ENCODE measurements around the gene MUC2.

MUC2 gene

DNA sequence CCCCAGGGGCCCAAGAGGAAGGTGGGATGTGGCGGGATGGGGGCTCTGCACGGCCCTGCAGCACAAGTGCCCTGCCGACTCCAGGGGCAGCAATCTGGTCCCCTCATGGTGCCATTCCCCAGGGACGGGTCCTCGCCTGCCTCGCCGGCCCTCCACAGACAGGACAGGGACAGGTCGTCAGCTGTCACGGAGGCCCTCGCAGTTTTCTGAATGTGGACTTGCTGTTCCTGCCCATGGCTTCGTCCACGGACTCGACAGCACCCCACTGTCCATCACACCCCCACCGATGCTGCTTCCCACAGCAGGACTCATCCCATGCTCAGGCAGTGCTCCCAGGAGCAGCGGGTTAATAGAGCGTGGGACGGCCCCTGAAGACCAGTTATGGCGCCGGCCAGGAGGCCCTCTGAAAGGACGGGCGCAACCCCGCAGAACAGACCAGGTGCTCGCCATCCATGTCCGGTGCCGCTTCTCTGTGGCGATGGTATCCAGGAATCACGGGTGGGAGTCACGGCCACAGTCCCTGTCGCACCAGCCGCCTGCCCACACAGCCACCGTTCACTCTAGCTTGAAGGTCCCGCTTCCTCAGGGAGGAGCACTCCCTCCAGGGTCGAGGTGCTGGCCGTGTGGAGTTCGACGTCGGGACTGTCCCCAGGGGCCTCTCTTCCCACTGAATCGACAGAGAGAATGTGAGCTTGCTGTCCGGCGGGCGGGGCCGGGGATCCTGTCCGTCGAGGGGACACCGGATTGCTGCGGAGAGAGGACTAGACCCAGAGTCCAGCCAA is 18.5 kb upstream of the MUC2 start:
- TF ChIP-seq Cebpa-rat (IDR thresholded peaks at IDR 0.05) = no peak
- no peaks in the 10 kb centered on the region for H3K36me3 ChIP-seq
- no peaks in the 10 kb centered on the region for H4K20me1 ChIP-seq
- H3K27me3 ChIP-seq = no peaks in the 10 kb centered on the region
- peaks cover 59% of the 10 kb centered on the region for H3K4me1 ChIP-seq
- no peak overlapping the region for H3K4me3 ChIP-seq
- peak overlapping the region; percentile 91 for H3K4me2 ChIP-seq
- no peak overlapping the region for H3K9ac ChIP-seq
- H3K9me3 ChIP-seq = no peaks in the 10 kb centered on the region
- H3K27ac ChIP-seq = no peak overlapping the region

DNA sequence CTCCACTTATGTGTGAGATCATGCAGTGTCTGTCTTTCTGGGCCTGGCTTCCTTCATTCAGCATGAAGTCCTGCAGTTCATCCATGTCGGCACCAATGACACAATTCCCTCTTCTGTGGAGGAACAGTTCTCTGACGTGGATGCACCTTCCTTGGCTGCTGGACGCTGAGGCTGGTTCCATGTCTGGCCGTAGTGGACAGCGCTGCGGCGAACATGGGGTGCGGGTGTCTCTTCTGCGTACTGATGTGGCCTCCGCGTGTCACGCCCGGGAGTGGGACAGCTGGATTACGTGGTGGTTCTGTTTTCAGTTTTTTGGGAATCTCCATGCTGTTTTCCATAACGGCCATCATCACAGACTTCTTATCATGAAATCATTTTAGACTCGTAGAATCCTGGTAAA is 16.9 kb upstream of the MUC2 start:
- Histone ChIP-seq H3K4me2 (no peak overlapping the region), H3K27ac (no peak overlapping the region), H3K9me3 (peaks cover 7% of the 10 kb centered on the region), H4K20me1 (no peaks in the 10 kb centered on the region), H3K4me3 (no peak overlapping the region), H3K36me3 (no peaks in the 10 kb centered on the region), H3K27me3 (no peaks in the 10 kb centered on the region), H3K4me1 (peaks cover 50% of the 10 kb centered on the region), H3K9ac (no peak overlapping the region)
- no peak for TF ChIP-seq Cebpa-rat (IDR thresholded peaks at IDR 0.05)

DNA sequence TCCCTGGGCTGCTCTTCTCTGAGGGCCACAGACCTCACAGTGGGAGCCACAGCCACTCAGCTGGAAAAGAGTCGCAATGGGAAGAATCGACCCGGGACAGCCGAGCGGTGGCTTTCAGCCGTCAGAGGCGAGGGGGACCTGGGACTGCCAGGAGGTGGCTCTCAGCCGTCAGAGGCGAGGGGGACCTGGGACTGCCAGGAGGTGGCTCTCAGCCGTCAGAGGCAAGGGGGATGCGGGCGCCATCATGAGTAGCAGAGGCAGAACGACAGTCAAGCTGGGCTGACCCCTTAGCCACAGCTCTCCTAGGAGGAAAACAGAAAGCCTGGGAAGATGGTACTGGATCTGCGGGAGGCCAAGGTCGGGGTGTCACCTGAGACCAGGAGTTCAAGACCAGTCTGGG is 14.9 kb upstream of the MUC2 start:
- Histone ChIP-seq H3K9ac (no peak overlapping the region), H3K27me3 (no peaks in the 10 kb centered on the region), H3K4me2 (no peak overlapping the region)

DNA sequence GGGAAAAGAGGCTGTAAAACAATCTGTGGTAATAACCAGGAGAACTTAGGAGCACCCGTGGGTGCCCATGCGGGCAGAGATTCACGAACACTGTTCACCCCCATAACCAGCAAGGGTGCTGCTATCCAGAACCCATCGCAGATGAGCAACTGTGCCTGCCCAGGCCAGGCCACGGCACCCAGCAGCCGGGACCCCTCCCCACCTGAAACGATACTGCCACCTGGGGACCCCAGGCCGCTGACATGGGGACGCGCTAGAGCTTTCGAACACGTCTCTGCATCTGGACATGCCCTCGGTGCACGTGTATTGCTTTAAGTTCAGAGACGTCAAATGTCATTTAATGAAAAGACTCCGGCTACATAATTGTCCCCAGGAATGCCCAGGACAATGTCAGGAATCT is 14.3 kb upstream of the MUC2 start:
- Histone ChIP-seq H4K20me1 (no peaks in the 10 kb centered on the region), H3K9me3 (peaks cover 7% of the 10 kb centered on the region), H3K4me1 (peaks cover 44% of the 10 kb centered on the region), H3K4me2 (no peak overlapping the region), H3K36me3 (no peaks in the 10 kb centered on the region), H3K4me3 (no peak overlapping the region), H3K27me3 (no peaks in the 10 kb centered on the region), H3K27ac (no peak overlapping the region), H3K9ac (no peak overlapping the region)
- TF ChIP-seq Cebpa-rat (IDR thresholded peaks at IDR 0.05) = no peak

More for the DNA sequence above, 14.9 kb upstream of the MUC2 start:
- Histone ChIP-seq H4K20me1 (no peaks in the 10 kb centered on the region), H3K4me1 (peaks cover 50% of the 10 kb centered on the region), H3K36me3 (no peaks in the 10 kb centered on the region), H3K27ac (no peak overlapping the region), H3K4me3 (no peak overlapping the region), H3K9me3 (peaks cover 7% of the 10 kb centered on the region)
- TF ChIP-seq Cebpa-rat (IDR thresholded peaks at IDR 0.05) = no peak

DNA sequence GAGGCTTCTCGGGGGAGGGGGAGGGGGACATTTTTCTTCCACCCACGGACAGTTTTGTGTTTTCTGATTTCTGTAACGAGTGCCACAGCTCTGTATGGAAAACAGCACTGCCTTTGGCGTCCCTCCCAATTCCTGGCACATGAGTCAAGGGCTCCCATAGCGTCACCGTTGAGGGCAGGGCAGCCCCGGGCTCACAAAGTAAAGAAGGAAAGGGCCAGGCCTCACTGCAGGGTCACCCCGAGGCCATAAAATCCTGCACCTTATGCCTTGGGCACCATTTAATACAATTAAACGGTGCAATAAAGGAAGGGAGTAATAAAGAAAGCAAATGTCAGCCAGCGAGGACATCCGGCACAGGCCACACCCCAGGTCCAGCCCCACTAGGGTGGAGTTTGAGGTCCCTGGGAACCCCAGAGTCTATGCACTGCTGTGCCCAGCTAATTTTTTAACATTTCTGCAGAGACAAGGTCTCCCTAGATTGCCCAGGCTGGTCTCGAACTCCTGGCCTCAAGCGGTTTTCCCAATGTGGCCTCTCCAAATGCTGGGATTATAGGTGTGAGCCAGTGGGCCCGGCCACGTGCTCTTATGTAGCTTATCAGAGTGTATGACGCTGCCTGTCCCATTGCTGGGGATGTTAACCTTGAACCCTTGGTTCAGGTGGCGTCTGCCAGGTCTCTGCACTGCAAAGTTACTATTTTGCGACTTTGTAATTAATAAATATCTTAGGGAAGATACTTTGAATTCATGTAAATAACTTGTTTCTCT is 13.6 kb upstream of the MUC2 start:
- H3K4me1 ChIP-seq = peaks cover 38% of the 10 kb centered on the region
- no peak overlapping the region for H3K27ac ChIP-seq
- peaks cover 7% of the 10 kb centered on the region for H3K9me3 ChIP-seq
- H3K4me3 ChIP-seq = no peak overlapping the region
- H4K20me1 ChIP-seq = no peaks in the 10 kb centered on the region
- H3K9ac ChIP-seq = no peak overlapping the region
- H3K27me3 ChIP-seq = no peaks in the 10 kb centered on the region
- no peaks in the 10 kb centered on the region for H3K36me3 ChIP-seq
- no peak overlapping the region for H3K4me2 ChIP-seq
- no peak for TF ChIP-seq Cebpa-rat (IDR thresholded peaks at IDR 0.05)

DNA sequence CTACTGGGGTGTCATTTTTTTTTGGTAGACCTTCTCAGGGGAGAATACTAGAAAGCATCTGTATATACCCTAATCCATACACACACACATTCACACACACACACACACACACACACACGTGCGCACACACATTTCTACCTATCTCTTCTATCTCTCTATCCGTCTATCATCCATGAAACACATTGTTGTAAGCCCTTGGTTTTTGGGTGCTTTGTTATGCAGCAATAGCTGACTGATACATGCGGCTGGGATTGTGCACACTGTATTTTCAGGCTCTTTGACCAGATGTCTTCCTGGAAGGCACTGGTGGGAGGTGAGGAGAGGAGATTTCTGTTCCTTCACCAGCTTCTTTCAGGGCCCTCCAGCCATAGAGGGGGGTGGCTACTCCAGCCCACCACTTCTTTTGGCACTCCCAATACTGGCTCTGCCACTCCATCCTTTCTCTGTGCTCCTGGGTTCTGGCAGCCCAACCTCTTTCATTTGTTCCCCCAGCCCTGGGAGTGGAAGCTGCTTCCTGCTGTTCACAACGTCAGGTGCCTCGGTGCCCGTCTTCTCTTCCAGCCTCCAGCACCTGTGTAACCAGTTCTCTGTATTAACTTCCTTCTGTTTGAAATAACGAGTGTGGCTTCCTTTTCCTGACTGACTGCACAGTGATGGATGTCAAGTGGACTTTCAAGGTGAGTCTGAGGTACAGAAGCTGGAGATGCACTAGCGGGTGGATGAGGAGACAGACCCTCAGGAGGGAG is 12.4 kb upstream of the MUC2 start:
- TF ChIP-seq Cebpa-rat (IDR thresholded peaks at IDR 0.05) = no peak
- H3K9ac ChIP-seq = no peak overlapping the region
- no peak overlapping the region for H3K4me3 ChIP-seq
- no peaks in the 10 kb centered on the region for H3K36me3 ChIP-seq
- no peak overlapping the region for H3K27ac ChIP-seq
- H4K20me1 ChIP-seq = no peaks in the 10 kb centered on the region
- no peaks in the 10 kb centered on the region for H3K27me3 ChIP-seq
- peaks cover 27% of the 10 kb centered on the region for H3K4me1 ChIP-seq
- peaks cover 7% of the 10 kb centered on the region for H3K9me3 ChIP-seq
- H3K4me2 ChIP-seq = peak overlapping the region; percentile 52

DNA sequence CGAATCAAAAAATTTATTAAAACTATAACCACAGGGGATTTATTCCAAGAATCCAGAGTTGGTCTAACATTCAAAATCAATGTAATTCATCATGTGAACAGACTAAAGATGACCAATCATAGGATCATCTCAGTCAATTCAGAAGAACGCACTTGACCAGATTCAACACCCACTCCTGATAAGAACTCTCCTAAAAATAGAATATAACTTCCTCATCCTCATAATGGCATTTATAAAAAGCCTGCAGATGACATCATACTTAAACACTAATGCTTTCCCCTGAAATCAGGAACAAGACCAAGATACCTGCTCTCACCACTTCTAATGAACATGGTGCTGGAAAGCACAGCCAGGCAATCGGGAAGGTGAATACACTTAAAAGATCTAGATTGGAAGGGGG is 10.5 kb upstream of the MUC2 start:
- Histone ChIP-seq H3K36me3 (no peaks in the 10 kb centered on the region), H3K9ac (no peak overlapping the region), H3K4me3 (no peak overlapping the region), H3K27me3 (no peaks in the 10 kb centered on the region), H3K4me2 (peak overlapping the region; percentile 58), H3K9me3 (peaks cover 7% of the 10 kb centered on the region), H4K20me1 (no peaks in the 10 kb centered on the region), H3K4me1 (peaks cover 27% of the 10 kb centered on the region), H3K27ac (no peak overlapping the region)
- TF ChIP-seq Cebpa-rat (IDR thresholded peaks at IDR 0.05) = no peak

DNA sequence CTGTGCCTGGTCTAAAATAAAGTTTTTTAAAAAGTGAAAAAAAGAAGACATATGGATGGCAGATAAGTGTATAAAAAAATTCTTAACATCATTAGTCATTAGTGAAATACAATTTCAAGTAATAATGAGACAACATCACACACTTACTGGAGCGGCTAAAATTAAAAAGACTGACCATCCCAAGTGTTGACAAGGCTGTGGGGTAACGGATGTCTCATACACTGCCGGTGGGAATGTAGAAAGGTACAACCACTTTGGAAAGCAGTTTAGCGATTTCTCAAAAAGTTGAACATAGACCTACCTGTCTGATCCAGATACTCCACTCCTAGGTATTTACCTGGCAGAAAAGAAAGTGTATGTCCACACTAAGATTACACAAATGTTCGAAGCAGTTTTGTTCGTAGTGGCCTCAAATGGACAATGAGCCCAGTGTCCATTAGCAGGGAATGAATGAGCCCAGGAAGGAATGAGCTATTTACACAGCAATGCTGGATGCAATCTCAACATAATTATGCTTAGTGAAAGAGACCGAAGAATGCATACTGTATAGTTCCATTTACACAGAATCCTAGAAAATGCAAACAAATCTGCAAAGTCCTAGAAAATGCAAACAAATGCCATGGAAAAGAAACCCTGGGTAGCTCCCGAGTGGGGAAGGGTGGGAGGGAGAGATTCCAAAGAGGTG is 6.7 kb upstream of the MUC2 start:
- no peaks in the 10 kb centered on the region for H3K36me3 ChIP-seq
- no peak for TF ChIP-seq Cebpa-rat (IDR thresholded peaks at IDR 0.05)
- H3K27ac ChIP-seq = no peak overlapping the region
- H3K4me3 ChIP-seq = no peak overlapping the region
- no peaks in the 10 kb centered on the region for H3K9me3 ChIP-seq
- no peaks in the 10 kb centered on the region for H4K20me1 ChIP-seq
- H3K4me2 ChIP-seq = no peak overlapping the region
- H3K9ac ChIP-seq = no peak overlapping the region
- H3K27me3 ChIP-seq = no peaks in the 10 kb centered on the region
- peaks cover 20% of the 10 kb centered on the region for H3K4me1 ChIP-seq

DNA sequence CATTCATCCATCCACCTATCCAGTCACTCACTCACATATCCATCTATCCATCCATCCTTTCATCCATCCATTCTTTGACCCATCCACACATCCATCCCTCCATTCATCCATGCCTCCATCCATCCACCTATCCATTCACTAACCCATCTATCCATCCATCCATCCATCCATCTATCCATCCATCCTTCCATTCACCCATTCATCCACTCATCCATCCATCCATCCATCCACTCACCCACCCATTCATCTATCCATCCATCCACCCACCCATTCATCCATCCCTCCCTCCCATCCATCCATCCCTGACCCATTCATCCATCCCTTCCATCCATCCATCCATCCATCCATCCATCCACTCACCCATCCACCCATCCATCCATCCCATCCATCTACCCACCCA is 4.9 kb upstream of the MUC2 start:
- no peaks in the 10 kb centered on the region for H4K20me1 ChIP-seq
- TF ChIP-seq Cebpa-rat (IDR thresholded peaks at IDR 0.05) = no peak
- peaks cover 17% of the 10 kb centered on the region for H3K4me1 ChIP-seq
- no peak overlapping the region for H3K27ac ChIP-seq
- H3K9me3 ChIP-seq = no peaks in the 10 kb centered on the region
- no peaks in the 10 kb centered on the region for H3K27me3 ChIP-seq
- no peaks in the 10 kb centered on the region for H3K36me3 ChIP-seq
- H3K9ac ChIP-seq = no peak overlapping the region
- no peak overlapping the region for H3K4me3 ChIP-seq
- no peak overlapping the region for H3K4me2 ChIP-seq
